Loucy (cell line): ENCODE data around the gene DYNC2H1.

Experiments used
- H2AFZ ChIP-seq: fragments of 200-600 bp; sonication (generic); 2 replicates; pipeline ENCODE4 v1.6.0; 2016; ENCODE audit warnings: antibody characterized with exemption, mild to moderate bottlenecking, low read length, moderate library complexity
- H3F3A ChIP-seq: fragments of 200-600 bp; 2 replicates; pipeline ENCODE4 v1.6.0; 2016; ENCODE audit warnings: antibody characterized with exemption, low read depth, mild to moderate bottlenecking
- H3K27me3 ChIP-seq: fragments of 200-600 bp; sonication (generic); 2 replicates; pipeline ENCODE4 v1.6.1; 2014; ENCODE audit warnings: low read length, mild to moderate bottlenecking; ENCODE audit not compliant: insufficient read depth, poor library complexity, severe bottlenecking
- H3K36me3 ChIP-seq: fragments of 200-600 bp; sonication (generic); 2 replicates; pipeline ENCODE4 v1.6.1; 2016; ENCODE audit warnings: low read length; ENCODE audit not compliant: insufficient read depth
- H3K4me1 ChIP-seq: fragments of 200-600 bp; sonication (generic); 2 replicates; pipeline ENCODE4 v1.5.1; 2014; ENCODE audit warnings: low read length, mild to moderate bottlenecking; ENCODE audit not compliant: insufficient read depth, poor library complexity, severe bottlenecking
- H3K4me2 ChIP-seq: fragments of 200-600 bp; sonication (generic); 2 replicates; pipeline ENCODE4 v1.6.0; 2014; ENCODE audit warnings: antibody characterized with exemption, low read length, low read depth, mild to moderate bottlenecking; ENCODE audit not compliant: poor library complexity, severe bottlenecking
- H3K4me3 ChIP-seq: fragments of 200-600 bp; sonication (generic); 2 replicates; pipeline ENCODE4 v1.5.1; 2014; ENCODE audit warnings: low read length, mild to moderate bottlenecking, mixed read lengths; ENCODE audit not compliant: poor library complexity, severe bottlenecking
- H3K79me2 ChIP-seq: fragments of 200-600 bp; sonication (generic); 2 replicates; pipeline ENCODE4 v1.6.1; 2014; ENCODE audit warnings: low read length; ENCODE audit not compliant: insufficient read depth
- H3K9ac ChIP-seq: fragments of 200-600 bp; sonication (generic); 2 replicates; pipeline ENCODE4 v1.6.0; 2014; ENCODE audit warnings: mild to moderate bottlenecking, low read depth, low read length, moderate library complexity; ENCODE audit not compliant: poor library complexity, severe bottlenecking
- H3K9me2 ChIP-seq: fragments of 200-600 bp; sonication (generic); replicated peaks from 2 replicates; pipeline ENCODE4 v1.6.1; 2016; ENCODE audit warnings: low read depth, low read length, mixed read lengths
- H3K9me3 ChIP-seq: fragments of 200-600 bp; sonication (generic); 2 replicates; pipeline ENCODE4 v1.6.1; 2014; ENCODE audit warnings: mild to moderate bottlenecking, antibody characterized with exemption, low read length, low read depth; ENCODE audit not compliant: insufficient read depth
- H4K20me1 ChIP-seq: fragments of 200-600 bp; sonication (generic); 2 replicates; pipeline ENCODE4 v1.6.0; 2014; ENCODE audit warnings: antibody characterized with exemption, low read length, mild to moderate bottlenecking; ENCODE audit not compliant: insufficient read depth, poor library complexity, severe bottlenecking
- EZH2phosphoT487 ChIP-seq: fragments of 200-600 bp; IDR thresholded peaks from 2 replicates; pipeline ENCODE4 v1.6.1; 2018; ENCODE audit warnings: antibody characterized with exemption, mild to moderate bottlenecking, moderate library complexity, borderline replicate concordance
- TF ChIP-seq, protein P1 (sequence below): fragments of 200-600 bp; sonication (generic); conservative IDR thresholded peaks from 2 replicates; pipeline ENCODE4 v1.5.1; 2014; ENCODE audit warnings: mild to moderate bottlenecking, antibody characterized with exemption, low read length

Gene DYNC2H1

DNA sequence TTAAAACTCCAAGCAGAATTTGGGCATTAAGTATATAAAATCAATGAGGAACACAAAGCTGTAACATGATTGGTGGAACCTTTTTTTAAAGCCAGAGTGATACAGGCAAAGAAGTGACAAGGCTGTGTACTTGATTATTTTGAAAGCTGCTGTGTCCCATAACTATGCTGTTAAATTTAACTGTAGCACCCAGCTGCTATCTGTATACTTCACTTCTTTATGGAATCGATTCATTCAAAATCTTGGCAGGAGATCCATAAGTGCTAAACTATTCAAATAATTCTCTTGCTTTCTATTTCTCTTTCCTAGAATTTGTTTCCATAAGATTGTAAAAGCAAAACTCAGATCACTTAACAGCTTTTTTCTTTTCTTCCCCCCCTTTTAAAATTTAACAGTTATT lies 231.7 kb downstream of the DYNC2H1 start:
- no peaks in the 10 kb centered on the region for H4K20me1 ChIP-seq
- H3K36me3 ChIP-seq = no peaks in the 10 kb centered on the region
- no peaks in the 10 kb centered on the region for H3F3A ChIP-seq
- H3K4me1 ChIP-seq = no peaks in the 10 kb centered on the region
- no peak overlapping the region for H3K4me3 ChIP-seq
- no peaks in the 10 kb centered on the region for H3K9me2 ChIP-seq
- H3K4me2 ChIP-seq = no peak overlapping the region
- no peak overlapping the region for H3K9ac ChIP-seq
- H3K9me3 ChIP-seq = no peaks in the 10 kb centered on the region
- no peaks in the 10 kb centered on the region for H3K27me3 ChIP-seq
- TF ChIP-seq EZH2phosphoT487 = no peak
- TF ChIP-seq, protein P1, sequence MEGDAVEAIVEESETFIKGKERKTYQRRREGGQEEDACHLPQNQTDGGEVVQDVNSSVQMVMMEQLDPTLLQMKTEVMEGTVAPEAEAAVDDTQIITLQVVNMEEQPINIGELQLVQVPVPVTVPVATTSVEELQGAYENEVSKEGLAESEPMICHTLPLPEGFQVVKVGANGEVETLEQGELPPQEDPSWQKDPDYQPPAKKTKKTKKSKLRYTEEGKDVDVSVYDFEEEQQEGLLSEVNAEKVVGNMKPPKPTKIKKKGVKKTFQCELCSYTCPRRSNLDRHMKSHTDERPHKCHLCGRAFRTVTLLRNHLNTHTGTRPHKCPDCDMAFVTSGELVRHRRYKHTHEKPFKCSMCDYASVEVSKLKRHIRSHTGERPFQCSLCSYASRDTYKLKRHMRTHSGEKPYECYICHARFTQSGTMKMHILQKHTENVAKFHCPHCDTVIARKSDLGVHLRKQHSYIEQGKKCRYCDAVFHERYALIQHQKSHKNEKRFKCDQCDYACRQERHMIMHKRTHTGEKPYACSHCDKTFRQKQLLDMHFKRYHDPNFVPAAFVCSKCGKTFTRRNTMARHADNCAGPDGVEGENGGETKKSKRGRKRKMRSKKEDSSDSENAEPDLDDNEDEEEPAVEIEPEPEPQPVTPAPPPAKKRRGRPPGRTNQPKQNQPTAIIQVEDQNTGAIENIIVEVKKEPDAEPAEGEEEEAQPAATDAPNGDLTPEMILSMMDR = no peak
- no peaks in the 10 kb centered on the region for H3K79me2 ChIP-seq
- H2AFZ ChIP-seq = no peak overlapping the region

DNA sequence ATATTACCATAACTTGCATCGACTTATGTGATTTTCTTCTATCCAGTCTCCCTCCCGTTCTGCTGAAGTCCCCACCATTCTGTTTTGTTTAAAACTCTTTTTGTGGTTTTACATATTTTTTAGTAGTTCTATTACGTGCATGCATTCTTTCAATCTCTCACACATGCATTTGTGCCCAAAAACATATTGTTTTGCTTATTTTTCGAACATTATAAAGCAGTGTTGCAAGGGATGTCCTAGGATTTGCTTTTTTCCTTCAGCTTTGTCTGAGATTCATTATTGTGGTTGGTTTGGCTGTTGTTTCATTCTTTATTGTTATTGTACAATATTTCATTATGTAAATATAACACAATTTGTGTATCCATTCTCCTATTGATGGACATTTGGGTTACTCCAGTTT lies 235.7 kb downstream of the DYNC2H1 start:
- no peaks in the 10 kb centered on the region for H3K36me3 ChIP-seq
- no peak for TF ChIP-seq EZH2phosphoT487
- TF ChIP-seq, protein P1 = no peak
- no peaks in the 10 kb centered on the region for H3K9me2 ChIP-seq
- H4K20me1 ChIP-seq = no peaks in the 10 kb centered on the region
- H3K4me1 ChIP-seq = no peaks in the 10 kb centered on the region
- no peak overlapping the region for H3K4me2 ChIP-seq
- no peak overlapping the region for H3K9ac ChIP-seq
- no peak overlapping the region for H3K4me3 ChIP-seq
- H3F3A ChIP-seq = no peaks in the 10 kb centered on the region
- no peaks in the 10 kb centered on the region for H3K9me3 ChIP-seq
- no peak overlapping the region for H2AFZ ChIP-seq
- no peaks in the 10 kb centered on the region for H3K27me3 ChIP-seq
- H3K79me2 ChIP-seq = no peaks in the 10 kb centered on the region

DNA sequence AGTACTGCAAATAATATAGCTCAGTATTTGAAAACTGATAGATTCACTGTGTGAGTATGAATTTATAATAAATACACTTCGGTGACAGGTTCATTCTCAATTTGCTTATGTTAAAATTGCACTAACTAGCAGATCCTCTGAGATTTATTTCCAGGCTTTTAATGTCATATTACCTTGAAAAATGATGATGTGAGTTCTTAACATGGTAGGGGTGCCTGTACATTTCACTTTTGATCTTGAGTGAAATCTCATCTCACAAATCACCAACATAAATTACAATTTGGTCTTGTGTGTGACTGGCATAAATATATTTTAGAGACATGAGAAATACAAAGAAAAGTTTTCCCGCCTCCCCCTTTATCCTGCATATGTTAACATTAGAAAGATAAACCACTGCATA lies 240.4 kb downstream of the DYNC2H1 start:
- no peak for TF ChIP-seq EZH2phosphoT487
- TF ChIP-seq, protein P1 = no peak
- Histone ChIP-seq H2AFZ (no peak overlapping the region), H3K9me2 (no peaks in the 10 kb centered on the region), H4K20me1 (no peaks in the 10 kb centered on the region), H3K4me2 (no peak overlapping the region), H3K4me3 (no peak overlapping the region), H3K79me2 (no peaks in the 10 kb centered on the region), H3F3A (no peaks in the 10 kb centered on the region), H3K27me3 (no peaks in the 10 kb centered on the region), H3K9ac (no peak overlapping the region), H3K36me3 (no peaks in the 10 kb centered on the region), H3K4me1 (no peaks in the 10 kb centered on the region), H3K9me3 (no peaks in the 10 kb centered on the region)
